ENCODE measurements around the gene POPDC3.

The POPDC3 gene

GRCh38 chr6:105211831-105212230, 32.0 kb upstream of the POPDC3 start:
- Histone ChIP-seq H3K18ac (ENCODE audit: low read length) (no peak overlapping the region), H3K4ac (ENCODE audit: low read depth, low read length) (no peak overlapping the region), H3K23ac (ENCODE audit: low read length) (no peak overlapping the region), H3K4me1 (ENCODE audit: control insufficient read depth, low read depth, low read length) (no peaks in the 10 kb centered on the region), H3K9ac (ENCODE audit: low read length) (no peak overlapping the region), H2BK15ac (replicated peaks; ENCODE audit: low read depth) (no peak overlapping the region), H3K79me2 (ENCODE audit: control insufficient read depth, insufficient read depth, low read length) (no peaks in the 10 kb centered on the region), H3K4me2 (ENCODE audit: low read length) (no peak overlapping the region), H4K8ac (ENCODE audit: low read depth, low read length) (no peak overlapping the region), H3K56ac (ENCODE audit: low read length) (no peak overlapping the region), H3K27ac (ENCODE audit: low read depth, low read length) (no peak overlapping the region), H4K5ac (ENCODE audit: low read length) (no peak overlapping the region), H2BK120ac (ENCODE audit: low read depth, low read length) (no peak overlapping the region), H3K4me3 (ENCODE audit: low read length) (no peak overlapping the region), H2BK5ac (ENCODE audit: low read length) (no peak overlapping the region), H2AK5ac (ENCODE audit: low read length) (no peak overlapping the region), H3K36me3 (ENCODE audit: control insufficient read depth, insufficient read depth, low read length) (no peaks in the 10 kb centered on the region), H3K27me3 (ENCODE audit: insufficient read depth, low read length, poor library complexity) (no peaks in the 10 kb centered on the region), H3K79me1 (ENCODE audit: low read length) (no peaks in the 10 kb centered on the region)
- DNase-seq, result no peak
- WGBS (ENCODE audit: extremely low coverage, insufficient coverage, low lambda C conversion rate), result no CpG with 5 or more reads among the region's 3 CpGs

GRCh38 chr6:105210932-105211531, 31.2 kb upstream of the POPDC3 start:
- no peak overlapping the region for H3K56ac ChIP-seq (ENCODE audit: low read length)
- H3K4me2 ChIP-seq (ENCODE audit: low read length), result no peak overlapping the region
- H2BK15ac ChIP-seq (replicated peaks; ENCODE audit: low read depth), result no peak overlapping the region
- no peak overlapping the region for H3K27ac ChIP-seq (ENCODE audit: low read depth, low read length)
- no peak overlapping the region for H2AK5ac ChIP-seq (ENCODE audit: low read length)
- H3K79me1 ChIP-seq (ENCODE audit: low read length), result no peaks in the 10 kb centered on the region
- H3K27me3 ChIP-seq (ENCODE audit: insufficient read depth, low read length, poor library complexity), result no peaks in the 10 kb centered on the region
- no peaks in the 10 kb centered on the region for H3K36me3 ChIP-seq (ENCODE audit: control insufficient read depth, insufficient read depth, low read length)
- H3K9ac ChIP-seq (ENCODE audit: low read length), result no peak overlapping the region
- H4K5ac ChIP-seq (ENCODE audit: low read length), result no peak overlapping the region
- H3K23ac ChIP-seq (ENCODE audit: low read length), result no peak overlapping the region
- no peak overlapping the region for H2BK5ac ChIP-seq (ENCODE audit: low read length)
- no peak overlapping the region for H3K4ac ChIP-seq (ENCODE audit: low read depth, low read length)
- no peak overlapping the region for H2BK120ac ChIP-seq (ENCODE audit: low read depth, low read length)
- no peak for DNase-seq
- no CpG with 5 or more reads among the region's 1 CpG for WGBS (ENCODE audit: extremely low coverage, insufficient coverage, low lambda C conversion rate)
- no peak overlapping the region for H4K8ac ChIP-seq (ENCODE audit: low read depth, low read length)
- H3K4me3 ChIP-seq (ENCODE audit: low read length), result no peak overlapping the region
- H3K79me2 ChIP-seq (ENCODE audit: control insufficient read depth, insufficient read depth, low read length), result no peaks in the 10 kb centered on the region
- no peaks in the 10 kb centered on the region for H3K4me1 ChIP-seq (ENCODE audit: control insufficient read depth, low read depth, low read length)
- no peak overlapping the region for H3K18ac ChIP-seq (ENCODE audit: low read length)

- Histone ChIP-seq H3K56ac (ENCODE audit: low read length) (no peak overlapping the region), H3K9ac (ENCODE audit: low read length) (no peak overlapping the region), H2BK15ac (replicated peaks; ENCODE audit: low read depth) (no peak overlapping the region), H3K4me1 (ENCODE audit: control insufficient read depth, low read depth, low read length) (no peaks in the 10 kb centered on the region), H3K23ac (ENCODE audit: low read length) (no peak overlapping the region), H3K27me3 (ENCODE audit: insufficient read depth, low read length, poor library complexity) (no peaks in the 10 kb centered on the region), H3K27ac (ENCODE audit: low read depth, low read length) (no peak overlapping the region), H3K79me1 (ENCODE audit: low read length) (no peaks in the 10 kb centered on the region), H4K5ac (ENCODE audit: low read length) (no peak overlapping the region), H2BK5ac (ENCODE audit: low read length) (no peak overlapping the region), H3K79me2 (ENCODE audit: control insufficient read depth, insufficient read depth, low read length) (no peaks in the 10 kb centered on the region), H3K4me2 (ENCODE audit: low read length) (no peak overlapping the region), H3K18ac (ENCODE audit: low read length) (no peak overlapping the region), H2AK5ac (ENCODE audit: low read length) (no peak overlapping the region), H2BK120ac (ENCODE audit: low read depth, low read length) (no peak overlapping the region), H3K4ac (ENCODE audit: low read depth, low read length) (no peak overlapping the region), H3K4me3 (ENCODE audit: low read length) (no peak overlapping the region), H3K36me3 (ENCODE audit: control insufficient read depth, insufficient read depth, low read length) (no peaks in the 10 kb centered on the region), H4K8ac (ENCODE audit: low read depth, low read length) (no peak overlapping the region)
- WGBS (ENCODE audit: extremely low coverage, insufficient coverage, low lambda C conversion rate), result no CpG with 5 or more reads among the region's 5 CpGs
- DNase-seq, result no peak
Measured at GRCh38 chr6:105209950-105210706, 30.3 kb upstream of the POPDC3 start.

- H2BK120ac ChIP-seq (ENCODE audit: low read depth, low read length), result no peak overlapping the region
- H3K4ac ChIP-seq (ENCODE audit: low read depth, low read length), result no peak overlapping the region
- H3K79me1 ChIP-seq (ENCODE audit: low read length), result no peaks in the 10 kb centered on the region
- H3K9ac ChIP-seq (ENCODE audit: low read length), result no peak overlapping the region
- no peak for DNase-seq
- no peak overlapping the region for H3K18ac ChIP-seq (ENCODE audit: low read length)
- H3K4me2 ChIP-seq (ENCODE audit: low read length), result no peak overlapping the region
- no peak overlapping the region for H3K56ac ChIP-seq (ENCODE audit: low read length)
- no peak overlapping the region for H3K4me3 ChIP-seq (ENCODE audit: low read length)
- no peak overlapping the region for H2AK5ac ChIP-seq (ENCODE audit: low read length)
- no peak overlapping the region for H3K27ac ChIP-seq (ENCODE audit: low read depth, low read length)
- H4K5ac ChIP-seq (ENCODE audit: low read length), result no peak overlapping the region
- H3K23ac ChIP-seq (ENCODE audit: low read length), result no peak overlapping the region
- H3K4me1 ChIP-seq (ENCODE audit: control insufficient read depth, low read depth, low read length), result no peaks in the 10 kb centered on the region
- H2BK15ac ChIP-seq (replicated peaks; ENCODE audit: low read depth), result no peak overlapping the region
- H3K27me3 ChIP-seq (ENCODE audit: insufficient read depth, low read length, poor library complexity), result no peaks in the 10 kb centered on the region
- no peak overlapping the region for H4K8ac ChIP-seq (ENCODE audit: low read depth, low read length)
- no peak overlapping the region for H2BK5ac ChIP-seq (ENCODE audit: low read length)
- WGBS (ENCODE audit: extremely low coverage, insufficient coverage, low lambda C conversion rate), result no CpG with 5 or more reads among the region's 6 CpGs
- no peaks in the 10 kb centered on the region for H3K79me2 ChIP-seq (ENCODE audit: control insufficient read depth, insufficient read depth, low read length)
- H3K36me3 ChIP-seq (ENCODE audit: control insufficient read depth, insufficient read depth, low read length), result no peaks in the 10 kb centered on the region
Measured at GRCh38 chr6:105207524-105208269, 27.9 kb upstream of the POPDC3 start.

- Histone ChIP-seq H3K4ac (ENCODE audit: low read depth, low read length) (no peak overlapping the region), H3K79me2 (ENCODE audit: control insufficient read depth, insufficient read depth, low read length) (no peaks in the 10 kb centered on the region), H3K27ac (ENCODE audit: low read depth, low read length) (no peak overlapping the region), H4K5ac (ENCODE audit: low read length) (no peak overlapping the region), H2BK15ac (replicated peaks; ENCODE audit: low read depth) (no peak overlapping the region), H3K9ac (ENCODE audit: low read length) (no peak overlapping the region), H3K18ac (ENCODE audit: low read length) (no peak overlapping the region), H3K79me1 (ENCODE audit: low read length) (no peaks in the 10 kb centered on the region), H3K23ac (ENCODE audit: low read length) (no peak overlapping the region), H4K8ac (ENCODE audit: low read depth, low read length) (no peak overlapping the region), H2BK120ac (ENCODE audit: low read depth, low read length) (no peak overlapping the region), H2BK5ac (ENCODE audit: low read length) (no peak overlapping the region), H2AK5ac (ENCODE audit: low read length) (no peak overlapping the region), H3K56ac (ENCODE audit: low read length) (no peak overlapping the region), H3K36me3 (ENCODE audit: control insufficient read depth, insufficient read depth, low read length) (no peaks in the 10 kb centered on the region), H3K27me3 (ENCODE audit: insufficient read depth, low read length, poor library complexity) (no peaks in the 10 kb centered on the region), H3K4me2 (ENCODE audit: low read length) (no peak overlapping the region), H3K4me3 (ENCODE audit: low read length) (no peak overlapping the region), H3K4me1 (ENCODE audit: control insufficient read depth, low read depth, low read length) (no peaks in the 10 kb centered on the region)
- WGBS (ENCODE audit: extremely low coverage, insufficient coverage, low lambda C conversion rate), result no CpG with 5 or more reads among the region's 4 CpGs
- no peak for DNase-seq
Measured at GRCh38 chr6:105204768-105205167, 25.0 kb upstream of the POPDC3 start.

Data from mesendoderm (in vitro differentiated cells).